ENCODE data around the gene CBR3. TPM values are rescaled to one million over a fixed set of nuclear protein-coding genes. Genes with fewer than 3 reads are reported as not detected.

Gene CBR3
- total and polyA plus RNA-seq, 2 donors (not counting 1 experiment from before 2014, with no cell fraction given), result 1.9 to 11.3 TPM

DNA sequence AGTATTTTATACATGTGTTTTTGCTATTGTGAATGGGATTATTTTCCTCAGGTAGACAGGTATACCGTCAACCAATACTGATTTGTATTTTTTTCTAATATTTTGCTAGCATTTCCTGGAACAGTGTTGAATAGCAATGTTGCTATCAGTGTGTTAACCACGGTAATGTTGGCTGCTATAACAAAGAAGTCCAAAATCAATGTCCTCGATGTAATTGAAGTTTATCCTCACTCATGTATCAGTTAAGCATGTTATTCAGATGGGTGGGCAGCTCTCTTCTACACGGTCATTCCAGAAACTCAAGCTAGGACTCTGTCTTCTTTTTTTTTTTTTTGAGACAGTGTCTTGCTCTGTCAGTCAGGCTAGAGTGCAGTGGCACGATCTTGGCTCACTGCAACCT lies 46.1 kb downstream of the CBR3 start:
- peak overlapping the region; percentile 74 for H3K27ac Mint-ChIP-seq
- no peak overlapping the region for H3K27ac ChIP-seq (ENCODE audit: low read length in 2 of 2)
- H4K20me1 ChIP-seq (ENCODE audit: control insufficient read depth, insufficient read depth, low read length, poor library complexity, severe bottlenecking), result peaks cover 44% of the 10 kb centered on the region
- no peaks in the 10 kb centered on the region for H3K27me3 Mint-ChIP-seq
- no peak overlapping the region for H2AFZ ChIP-seq (ENCODE audit: insufficient read depth, low read depth, low read length, poor library complexity, severe bottlenecking)
- peaks cover 78% of the 10 kb centered on the region for H3K79me2 ChIP-seq (ENCODE audit: control insufficient read depth, insufficient read depth, low read length)
- H3K9ac ChIP-seq (ENCODE audit: low read length), result no peak overlapping the region
- H3K4me1 ChIP-seq (ENCODE audit: control insufficient read depth in 2 of 2, insufficient read depth in 2 of 2, low read length in 2 of 2), result peaks cover 21 to 25% of the 10 kb centered on the region in 2 donors
- H3K4me3 ChIP-seq (ENCODE audit: control extremely low read depth in 1 of 5, extremely low read depth in 1 of 5, insufficient read depth in 1 of 5, low read depth in 2 of 5, low read length in 4 of 5), result no peak overlapping the region
- TF ChIP-seq, protein P1, sequence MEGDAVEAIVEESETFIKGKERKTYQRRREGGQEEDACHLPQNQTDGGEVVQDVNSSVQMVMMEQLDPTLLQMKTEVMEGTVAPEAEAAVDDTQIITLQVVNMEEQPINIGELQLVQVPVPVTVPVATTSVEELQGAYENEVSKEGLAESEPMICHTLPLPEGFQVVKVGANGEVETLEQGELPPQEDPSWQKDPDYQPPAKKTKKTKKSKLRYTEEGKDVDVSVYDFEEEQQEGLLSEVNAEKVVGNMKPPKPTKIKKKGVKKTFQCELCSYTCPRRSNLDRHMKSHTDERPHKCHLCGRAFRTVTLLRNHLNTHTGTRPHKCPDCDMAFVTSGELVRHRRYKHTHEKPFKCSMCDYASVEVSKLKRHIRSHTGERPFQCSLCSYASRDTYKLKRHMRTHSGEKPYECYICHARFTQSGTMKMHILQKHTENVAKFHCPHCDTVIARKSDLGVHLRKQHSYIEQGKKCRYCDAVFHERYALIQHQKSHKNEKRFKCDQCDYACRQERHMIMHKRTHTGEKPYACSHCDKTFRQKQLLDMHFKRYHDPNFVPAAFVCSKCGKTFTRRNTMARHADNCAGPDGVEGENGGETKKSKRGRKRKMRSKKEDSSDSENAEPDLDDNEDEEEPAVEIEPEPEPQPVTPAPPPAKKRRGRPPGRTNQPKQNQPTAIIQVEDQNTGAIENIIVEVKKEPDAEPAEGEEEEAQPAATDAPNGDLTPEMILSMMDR (IDR thresholded peaks at IDR 0.05), result no peak
- no peak for TF ChIP-seq EZH2 (IDR thresholded peaks at IDR 0.05; ENCODE audit: borderline replicate concordance, insufficient read depth, low read depth, low read length, poor library complexity, severe bottlenecking)
- POLR2A ChIA-PET, result no interaction called here
- H3K4me1 Mint-ChIP-seq, result peaks cover 35% of the 10 kb centered on the region
- no peaks in the 10 kb centered on the region for H3K27me3 ChIP-seq (replicated peaks in 1 of 4; ENCODE audit: control extremely low read depth in 1 of 4, control insufficient read depth in 3 of 4, insufficient read depth in 4 of 4, low read length in 3 of 4)
- H3K9me3 ChIP-seq (ENCODE audit: control extremely low read depth in 1 of 3, control insufficient read depth in 2 of 3, insufficient read depth in 1 of 3, low read length in 2 of 3), result no peaks in the 10 kb centered on the region
- WGBS (ENCODE audit: insufficient coverage), result 85% methylated on average over 3 of the region's 5 CpGs
- peak overlapping the region; percentile 54 for H3K4me2 ChIP-seq (replicated peaks; ENCODE audit: low read depth, low read length, poor library complexity, severe bottlenecking)
- H3K9me3 Mint-ChIP-seq (ENCODE audit: insufficient read depth), result no peaks in the 10 kb centered on the region
- CTCF ChIA-PET, result no interaction called here
- DNase-seq (no peak), ATAC-seq (ENCODE audit: low read depth) (no peak)
- peaks cover 4 to 49% of the 10 kb centered on the region in 2 experiments for H3K36me3 ChIP-seq (replicated peaks in 1 of 2; ENCODE audit: control extremely low read depth in 1 of 2, control insufficient read depth in 1 of 2, extremely low read depth in 1 of 2, insufficient read depth in 2 of 2, low read length in 1 of 2)
- intact Hi-C loops (cut with micrococcal nuclease), result no loop called here
- H3K4me3 Mint-ChIP-seq, result no peak overlapping the region

GRCh38 chr21:36183144-36183795 lies 48.4 kb downstream of the CBR3 start:
- 96% methylated on average over 8 of the region's 11 CpGs for WGBS (ENCODE audit: insufficient coverage)
- Histone ChIP-seq H3K4me3 (ENCODE audit: control extremely low read depth in 1 of 5, extremely low read depth in 1 of 5, insufficient read depth in 1 of 5, low read depth in 2 of 5, low read length in 4 of 5) (no peak overlapping the region), H3K9me3 (ENCODE audit: control extremely low read depth in 1 of 3, control insufficient read depth in 2 of 3, insufficient read depth in 1 of 3, low read length in 2 of 3) (no peaks in the 10 kb centered on the region), H3K79me2 (ENCODE audit: control insufficient read depth, insufficient read depth, low read length) (peaks cover 74% of the 10 kb centered on the region), H3K9ac (ENCODE audit: low read length) (no peak overlapping the region), H4K20me1 (ENCODE audit: control insufficient read depth, insufficient read depth, low read length, poor library complexity, severe bottlenecking) (peaks cover 44% of the 10 kb centered on the region), H3K36me3 (replicated peaks in 1 of 2; ENCODE audit: control extremely low read depth in 1 of 2, control insufficient read depth in 1 of 2, extremely low read depth in 1 of 2, insufficient read depth in 2 of 2, low read length in 1 of 2) (peaks cover 2 to 50% of the 10 kb centered on the region in 2 experiments), H3K27me3 (replicated peaks in 1 of 4; ENCODE audit: control extremely low read depth in 1 of 4, control insufficient read depth in 3 of 4, insufficient read depth in 4 of 4, low read length in 3 of 4) (no peaks in the 10 kb centered on the region), H2AFZ (ENCODE audit: insufficient read depth, low read depth, low read length, poor library complexity, severe bottlenecking) (no peak overlapping the region), H3K4me2 (replicated peaks; ENCODE audit: low read depth, low read length, poor library complexity, severe bottlenecking) (no peak overlapping the region), H3K27ac (ENCODE audit: low read length in 2 of 2) (no peak overlapping the region), H3K4me1 (ENCODE audit: control insufficient read depth in 2 of 2, insufficient read depth in 2 of 2, low read length in 2 of 2) (peaks cover 21 to 25% of the 10 kb centered on the region in 2 donors)
- ChIA-PET CTCF (interaction anchor here (0.6 kb wide), 1 partner anchor 78 kb away, joined by 4 read pairs; no protein-coding TSS in a partner anchor), POLR2A (interaction anchor here (0.6 to 0.7 kb wide), 2 partner anchors 10 to 80 kb away, joined by 4 to 5 read pairs; no protein-coding TSS in a partner anchor)
- ATAC-seq (ENCODE audit: low read depth), result no peak
- Mint-ChIP-seq H3K9me3 (ENCODE audit: insufficient read depth) (no peaks in the 10 kb centered on the region), H3K4me1 (peaks cover 35% of the 10 kb centered on the region), H3K27ac (peak overlapping the region; percentile 7), H3K4me3 (no peak overlapping the region), H3K27me3 (no peaks in the 10 kb centered on the region)
- TF ChIP-seq, protein P1 (IDR thresholded peaks at IDR 0.05), result no peak
- no peak for TF ChIP-seq EZH2 (IDR thresholded peaks at IDR 0.05; ENCODE audit: borderline replicate concordance, insufficient read depth, low read depth, low read length, poor library complexity, severe bottlenecking)
- no peak for DNase-seq
- intact Hi-C loops (cut with micrococcal nuclease), result no loop called here
